ENCODE measurements around the gene TBC1D9. TPM values are rescaled to one million over a fixed set of nuclear protein-coding genes. Genes with fewer than 3 reads are reported as not detected.

The TBC1D9 gene
- polyA plus RNA-seq, 1 donor (not counting 4 experiments of a cell fraction or from before 2014, with no cell fraction given), result 11.6 TPM

- Histone ChIP-seq H3K36me3 (ENCODE audit: control insufficient read depth in 2 of 2, extremely low read depth in 1 of 2, insufficient read depth in 2 of 2, low read length in 2 of 2) (no peaks in the 10 kb centered on the region), H3K4me3 (ENCODE audit: control insufficient read depth in 2 of 3, extremely low read depth in 1 of 3, insufficient read depth in 2 of 3, low read depth in 1 of 3, low read length in 3 of 3) (peak overlapping the region in 1 of 3 experiments; percentile 20), H3K27me3 (ENCODE audit: control insufficient read depth, extremely low read depth, insufficient read depth, low read length) (no peaks in the 10 kb centered on the region), H3K9me1 (ENCODE audit: control insufficient read depth, extremely low read depth, insufficient read depth, low read length) (no peaks in the 10 kb centered on the region), H2AFZ (ENCODE audit: control insufficient read depth, low read length) (peak overlapping the region; percentile 40), H3K9ac (ENCODE audit: control insufficient read depth, extremely low read depth, insufficient read depth, low read length) (no peak overlapping the region), H3K4me2 (ENCODE audit: control insufficient read depth, extremely low read depth, insufficient read depth, low read depth, low read length) (peak overlapping the region; percentile 59), H3K79me2 (ENCODE audit: control insufficient read depth, insufficient read depth, low read length) (peaks cover 5% of the 10 kb centered on the region), H4K20me1 (ENCODE audit: control insufficient read depth, extremely low read depth, insufficient read depth, low read length) (no peaks in the 10 kb centered on the region), H3K27ac (ENCODE audit: control insufficient read depth, insufficient read depth, low read length) (no peak overlapping the region), H3K4me1 (ENCODE audit: control insufficient read depth, extremely low read depth, insufficient read depth, low read length) (peaks cover 16% of the 10 kb centered on the region), H3K9me3 (ENCODE audit: control insufficient read depth, low read depth, low read length) (no peaks in the 10 kb centered on the region)
- no peak for DNase-seq (ENCODE audit: low read depth, low spot score)
- TF ChIP-seq, protein P1, sequence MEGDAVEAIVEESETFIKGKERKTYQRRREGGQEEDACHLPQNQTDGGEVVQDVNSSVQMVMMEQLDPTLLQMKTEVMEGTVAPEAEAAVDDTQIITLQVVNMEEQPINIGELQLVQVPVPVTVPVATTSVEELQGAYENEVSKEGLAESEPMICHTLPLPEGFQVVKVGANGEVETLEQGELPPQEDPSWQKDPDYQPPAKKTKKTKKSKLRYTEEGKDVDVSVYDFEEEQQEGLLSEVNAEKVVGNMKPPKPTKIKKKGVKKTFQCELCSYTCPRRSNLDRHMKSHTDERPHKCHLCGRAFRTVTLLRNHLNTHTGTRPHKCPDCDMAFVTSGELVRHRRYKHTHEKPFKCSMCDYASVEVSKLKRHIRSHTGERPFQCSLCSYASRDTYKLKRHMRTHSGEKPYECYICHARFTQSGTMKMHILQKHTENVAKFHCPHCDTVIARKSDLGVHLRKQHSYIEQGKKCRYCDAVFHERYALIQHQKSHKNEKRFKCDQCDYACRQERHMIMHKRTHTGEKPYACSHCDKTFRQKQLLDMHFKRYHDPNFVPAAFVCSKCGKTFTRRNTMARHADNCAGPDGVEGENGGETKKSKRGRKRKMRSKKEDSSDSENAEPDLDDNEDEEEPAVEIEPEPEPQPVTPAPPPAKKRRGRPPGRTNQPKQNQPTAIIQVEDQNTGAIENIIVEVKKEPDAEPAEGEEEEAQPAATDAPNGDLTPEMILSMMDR (optimal IDR thresholded peaks at IDR 0.05 in 1 of 3, IDR thresholded peaks at IDR 0.05 in 1 of 3, conservative IDR thresholded peaks at IDR 0.05 in 1 of 3; ENCODE audit: extremely low read depth in 1 of 3, insufficient read depth in 2 of 3, low read length in 3 of 3), result no peak
- TF ChIP-seq EZH2 (IDR thresholded peaks at IDR 0.05; ENCODE audit: low read length), result no peak
- FAIRE-seq, result peak; percentile 23
- dilution Hi-C loops (cut with MboI; ENCODE audit: extremely low pct_ligation_motif_present, low sequenced_read_pairs), result no loop called here
Observed at GRCh38 chr4:140720387-140721304, 35.5 kb downstream of the TBC1D9 start.

DNA sequence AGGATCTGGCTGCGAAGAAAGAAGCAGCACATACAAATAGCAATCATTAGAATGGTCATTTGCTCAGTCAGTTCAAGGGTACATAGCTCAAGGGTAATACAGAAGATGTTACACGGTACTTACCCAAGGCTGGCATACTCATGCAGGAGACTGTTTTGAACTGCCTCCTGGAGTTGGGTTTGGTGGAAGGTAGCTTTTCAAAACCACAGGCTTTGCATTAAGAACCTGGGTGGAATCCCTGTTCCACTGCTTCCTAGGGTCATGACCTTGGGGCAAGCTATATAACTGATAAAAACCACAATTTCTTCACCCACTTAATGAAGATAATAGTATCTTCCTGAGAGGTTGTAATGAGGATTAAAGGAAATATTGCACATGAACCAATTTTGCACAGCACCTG is 36.5 kb downstream of the TBC1D9 start:
- Histone ChIP-seq H3K9ac (ENCODE audit: control insufficient read depth, extremely low read depth, insufficient read depth, low read length) (no peak overlapping the region), H3K9me1 (ENCODE audit: control insufficient read depth, extremely low read depth, insufficient read depth, low read length) (no peaks in the 10 kb centered on the region), H3K4me2 (ENCODE audit: control insufficient read depth, extremely low read depth, insufficient read depth, low read depth, low read length) (no peak overlapping the region), H3K79me2 (ENCODE audit: control insufficient read depth, insufficient read depth, low read length) (no peaks in the 10 kb centered on the region), H3K4me3 (ENCODE audit: control insufficient read depth in 2 of 3, extremely low read depth in 1 of 3, insufficient read depth in 2 of 3, low read depth in 1 of 3, low read length in 3 of 3) (no peak overlapping the region), H3K36me3 (ENCODE audit: control insufficient read depth in 2 of 2, extremely low read depth in 1 of 2, insufficient read depth in 2 of 2, low read length in 2 of 2) (no peaks in the 10 kb centered on the region), H3K27me3 (ENCODE audit: control insufficient read depth, extremely low read depth, insufficient read depth, low read length) (no peaks in the 10 kb centered on the region), H3K27ac (ENCODE audit: control insufficient read depth, insufficient read depth, low read length) (no peak overlapping the region), H4K20me1 (ENCODE audit: control insufficient read depth, extremely low read depth, insufficient read depth, low read length) (no peaks in the 10 kb centered on the region), H2AFZ (ENCODE audit: control insufficient read depth, low read length) (no peak overlapping the region), H3K4me1 (ENCODE audit: control insufficient read depth, extremely low read depth, insufficient read depth, low read length) (peaks cover 16% of the 10 kb centered on the region), H3K9me3 (ENCODE audit: control insufficient read depth, low read depth, low read length) (no peaks in the 10 kb centered on the region)
- TF ChIP-seq, protein P1 (optimal IDR thresholded peaks at IDR 0.05 in 1 of 3, IDR thresholded peaks at IDR 0.05 in 1 of 3, conservative IDR thresholded peaks at IDR 0.05 in 1 of 3; ENCODE audit: extremely low read depth in 1 of 3, insufficient read depth in 2 of 3, low read length in 3 of 3), result no peak
- TF ChIP-seq EZH2 (IDR thresholded peaks at IDR 0.05; ENCODE audit: low read length), result no peak
- FAIRE-seq, result no peak
- dilution Hi-C loops (cut with MboI; ENCODE audit: extremely low pct_ligation_motif_present, low sequenced_read_pairs), result no loop called here
- DNase-seq (ENCODE audit: low read depth, low spot score), result no peak
